GM12878 (cell line): ENCODE data around the gene DGCR8. TPM values are rescaled to one million over a fixed set of nuclear protein-coding genes. Genes with fewer than 3 reads are reported as not detected.

ENCODE experiments used
- ATAC-seq: fragments of 200-7000 bp; cut with Tn5 transposase; 3 replicates; pipeline ENCODE4 v1.9.1; 2020; ENCODE audit warnings: mild to moderate bottlenecking, moderate library complexity
- BruUV-seq: library from RNA; stranded (reverse); fragments of 400-500 nt; replicated peaks from 2 replicates; lab custom pipeline; 2021; lab: Mats Ljungman, UMichigan
- CTCF ChIA-PET: fragments of 300-600 bp; sonication (Branson Sonifier 250); formaldehyde crosslinking; extraction: SDS; loops from one replicate; lab custom pipeline; 2021; ENCODE audit warnings: inconsistent platforms; lab: Yijun Ruan, JAX
- POLR2A ChIA-PET: fragments of 350-600 bp; formaldehyde crosslinking; extraction: SDS; loops from one replicate; lab custom pipeline; 2021; ENCODE audit warnings: inconsistent platforms; lab: Charles Lee
- RAD21 ChIA-PET: fragments of 300-600 bp; sonication (Branson Sonifier 250); formaldehyde crosslinking; loops from one replicate; lab custom pipeline; 2023; ENCODE audit warnings: antibody characterized with exemption; ENCODE audit not compliant: unreplicated experiment; lab: Charles Lee
- SMC1A ChIA-PET: fragments of 300-600 bp; sonication (Branson Sonifier 250); formaldehyde crosslinking; loops from one replicate; lab custom pipeline; 2023; ENCODE audit not compliant: unreplicated experiment, uncharacterized antibody; lab: Charles Lee
- DNase-seq: peaks from one replicate; pipeline ENCODE4 v3.0.0-alpha.2; 2011; ENCODE audit warnings: low read depth, low spot score
- FAIRE-seq: peaks from 3 replicates; lab custom pipeline; 2011; peaks lifted over from hg19 to GRCh38; lab: Jason Lieb, UNC
- H2AFZ ChIP-seq: 2 replicates; pipeline ENCODE4 v1.6.0; 2011; ENCODE audit warnings: low read depth, low read length, control low read depth; ENCODE audit not compliant: control insufficient read depth
- H3K27ac ChIP-seq: 2 replicates; pipeline ENCODE4 v1.5.1; 2011; ENCODE audit warnings: control low read depth; ENCODE audit not compliant: control insufficient read depth, insufficient read depth
- H3K27me3 ChIP-seq, 2 experiments: replicated peaks in 1 of 2; 2 replicates each; pipeline versions ENCODE4 v1.6.0 to v1.6.1; 2011; ENCODE audit warnings: low read length in 1 of 2; ENCODE audit not compliant: control insufficient read depth in 2 of 2, insufficient read depth in 2 of 2
- H3K36me3 ChIP-seq, 2 experiments: 2 replicates each; pipeline ENCODE4 v1.5.1; 2011; ENCODE audit warnings: low read length in 1 of 2; ENCODE audit not compliant: control insufficient read depth in 2 of 2, insufficient read depth in 2 of 2
- H3K4me1 ChIP-seq: 2 replicates; pipeline ENCODE4 v1.6.1; 2011; ENCODE audit warnings: mild to moderate bottlenecking, low read length, moderate library complexity, mixed read lengths; ENCODE audit not compliant: control insufficient read depth, insufficient read depth
- H3K4me2 ChIP-seq: 2 replicates; pipeline ENCODE4 v1.6.0; 2011; ENCODE audit warnings: control low read depth; ENCODE audit not compliant: control insufficient read depth, insufficient read depth
- H3K4me3 ChIP-seq: fragments of 200-600 bp; sonication (generic); 2 replicates; pipeline ENCODE4 v1.5.1; 2016
- H3K79me2 ChIP-seq: 2 replicates; pipeline ENCODE4 v1.6.0; 2011; ENCODE audit warnings: low read length; ENCODE audit not compliant: control insufficient read depth, insufficient read depth
- H3K9ac ChIP-seq: 2 replicates; pipeline ENCODE4 v1.8.0; 2011; ENCODE audit warnings: low read length, control low read depth, mixed read lengths; ENCODE audit not compliant: control insufficient read depth, insufficient read depth
- H3K9me3 ChIP-seq: replicated peaks from 3 replicates; pipeline ENCODE4 v1.5.1; 2011; ENCODE audit warnings: mild to moderate bottlenecking, low read length; ENCODE audit not compliant: control insufficient read depth, insufficient read depth
- H4K20me1 ChIP-seq: 2 replicates; pipeline ENCODE4 v1.6.0; 2011; ENCODE audit not compliant: control insufficient read depth, insufficient read depth
- LARP7 ChIP-seq: fragments of 450-650 bp; IDR thresholded peaks from 2 replicates; pipeline ENCODE4 v1.6.1; 2017; ENCODE audit warnings: mild to moderate bottlenecking
- NFYB ChIP-seq: IDR thresholded peaks from 2 replicates; pipeline ENCODE4 v1.6.1; 2011; ENCODE audit warnings: low read depth, mild to moderate bottlenecking, low read length, improper control_type of control experiment, moderate library complexity; ENCODE audit not compliant: insufficient read depth
- RELA ChIP-seq: fragments of 450-650 bp; IDR thresholded peaks from 2 replicates; pipeline ENCODE4 v1.8.0; 2014; ENCODE audit warnings: borderline replicate concordance; ENCODE audit not compliant: partially characterized antibody
- RFX5 ChIP-seq: IDR thresholded peaks from 2 replicates; pipeline ENCODE4 v1.6.1; 2011; ENCODE audit warnings: low read depth, low read length, improper control_type of control experiment
- YBX1 ChIP-seq: fragments of 450-650 bp; IDR thresholded peaks from 2 replicates; pipeline ENCODE4 v1.6.1; 2016; ENCODE audit warnings: antibody characterized with exemption
- ZNF622 ChIP-seq: fragments of 450-650 bp; IDR thresholded peaks from 2 replicates; pipeline ENCODE4 v1.6.1; 2017; ENCODE audit warnings: mild to moderate bottlenecking, inconsistent platforms
- WGBS: methylation state at CpG from one replicate; pipeline ENCODE4 v1.1.6; 2016; ENCODE audit warnings: low lambda C conversion rate; ENCODE audit not compliant: insufficient replicate concordance, insufficient coverage; ENCODE audit errors: missing lambda C conversion rate; 5-methylcytosine and 5-hydroxymethylcytosine counted together
- in situ Hi-C: fragments of 300-500 bp; cut with MboI; formaldehyde crosslinking; loops from 9 replicates; pipeline ENCODE4 v1.14.3; 2018; ENCODE audit warnings: mixed read lengths
- intact Hi-C: fragments of 100-400 bp; cut with micrococcal nuclease; formaldehyde crosslinking; loops from one replicate; pipeline ENCODE4 v1.14.2; 2022; ENCODE audit not compliant: unreplicated experiment
- polyA plus RNA-seq, 11 experiments: library from polyadenylated mRNA; depleted of rRNA in 4 of 11; unstranded in 6 of 11; stranded (reverse) in 5 of 11; fragments of >200 nt; fragmentation: Nextera tagmentation in 4 of 11; fragmentation: Illumina TruSeq in 1 of 11; extraction: Ambion mirVana in 4 of 11; extraction: Trizol in 1 of 11; gene quantifications; 1 replicate in 1 of 11; 2 replicates in 10 of 11; pipeline versions ENCODE4 v1.2.1 to v1.2.3, GENCODE V29; 2011 to 2016; ENCODE audit warnings: inconsistent platforms in 2 of 11, missing spikeins in 2 of 11, low read depth in 1 of 11
- total RNA-seq, 4 experiments: library from RNA; depleted of rRNA in 3 of 4; stranded (reverse); fragments of >200 nt in 3 of 4; fragmentation: Illumina TruSeq in 1 of 4; extraction: Trizol in 1 of 4; gene quantifications; 2 replicates each; pipeline versions ENCODE4 v1.2.1 to v1.2.3, GENCODE V29; 2013 to 2021
- TF ChIP-seq, protein P1 (sequence below): fragments of 450-650 bp; IDR thresholded peaks from 2 replicates; pipeline ENCODE4 v1.6.1; 2016; ENCODE audit warnings: mild to moderate bottlenecking, moderate library complexity, borderline replicate concordance
- TF ChIP-seq, protein P2 (sequence below): IDR thresholded peaks from 2 replicates; pipeline ENCODE4 v1.6.1; 2012; ENCODE audit warnings: low read depth, low read length, improper control_type of control experiment

DGCR8 gene
- total and polyA plus RNA-seq, 10 of the 15 experiments (the other 5 are each of a cell fraction or from before 2014, with no cell fraction given) = 1.2 to 35.1 (median 17.2) TPM

DNA sequence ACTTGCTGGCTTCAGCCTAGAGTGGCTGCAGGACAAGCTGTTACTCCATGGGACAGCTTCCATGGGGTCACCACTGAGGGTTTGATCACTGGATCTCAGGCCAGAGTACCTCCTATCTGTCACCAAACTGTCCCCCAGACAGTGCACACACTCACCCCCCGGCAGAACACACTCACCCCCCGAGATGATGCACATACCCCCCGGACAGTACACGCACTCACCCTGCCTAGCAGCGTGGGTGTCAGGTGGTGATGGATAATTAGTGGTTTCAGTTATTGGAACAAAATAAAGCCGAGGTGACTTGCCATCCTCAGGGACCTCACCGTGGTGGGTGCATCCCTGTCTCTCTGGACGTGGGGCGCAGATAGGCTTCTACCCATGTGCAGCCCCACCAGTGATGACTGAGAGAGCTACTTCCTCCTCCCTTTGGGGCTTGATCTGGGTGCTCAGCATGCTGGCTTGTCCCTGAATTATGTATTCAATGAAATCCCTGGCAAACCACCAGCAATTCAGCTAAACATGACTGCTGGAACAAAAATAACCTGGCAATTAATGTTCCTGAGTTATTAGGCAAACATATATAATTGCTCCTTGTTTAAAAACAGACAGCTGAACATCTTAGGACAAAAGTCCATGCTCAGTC, 40.2 kb upstream of the DGCR8 start (continued):
- TF ChIP-seq, protein P1, sequence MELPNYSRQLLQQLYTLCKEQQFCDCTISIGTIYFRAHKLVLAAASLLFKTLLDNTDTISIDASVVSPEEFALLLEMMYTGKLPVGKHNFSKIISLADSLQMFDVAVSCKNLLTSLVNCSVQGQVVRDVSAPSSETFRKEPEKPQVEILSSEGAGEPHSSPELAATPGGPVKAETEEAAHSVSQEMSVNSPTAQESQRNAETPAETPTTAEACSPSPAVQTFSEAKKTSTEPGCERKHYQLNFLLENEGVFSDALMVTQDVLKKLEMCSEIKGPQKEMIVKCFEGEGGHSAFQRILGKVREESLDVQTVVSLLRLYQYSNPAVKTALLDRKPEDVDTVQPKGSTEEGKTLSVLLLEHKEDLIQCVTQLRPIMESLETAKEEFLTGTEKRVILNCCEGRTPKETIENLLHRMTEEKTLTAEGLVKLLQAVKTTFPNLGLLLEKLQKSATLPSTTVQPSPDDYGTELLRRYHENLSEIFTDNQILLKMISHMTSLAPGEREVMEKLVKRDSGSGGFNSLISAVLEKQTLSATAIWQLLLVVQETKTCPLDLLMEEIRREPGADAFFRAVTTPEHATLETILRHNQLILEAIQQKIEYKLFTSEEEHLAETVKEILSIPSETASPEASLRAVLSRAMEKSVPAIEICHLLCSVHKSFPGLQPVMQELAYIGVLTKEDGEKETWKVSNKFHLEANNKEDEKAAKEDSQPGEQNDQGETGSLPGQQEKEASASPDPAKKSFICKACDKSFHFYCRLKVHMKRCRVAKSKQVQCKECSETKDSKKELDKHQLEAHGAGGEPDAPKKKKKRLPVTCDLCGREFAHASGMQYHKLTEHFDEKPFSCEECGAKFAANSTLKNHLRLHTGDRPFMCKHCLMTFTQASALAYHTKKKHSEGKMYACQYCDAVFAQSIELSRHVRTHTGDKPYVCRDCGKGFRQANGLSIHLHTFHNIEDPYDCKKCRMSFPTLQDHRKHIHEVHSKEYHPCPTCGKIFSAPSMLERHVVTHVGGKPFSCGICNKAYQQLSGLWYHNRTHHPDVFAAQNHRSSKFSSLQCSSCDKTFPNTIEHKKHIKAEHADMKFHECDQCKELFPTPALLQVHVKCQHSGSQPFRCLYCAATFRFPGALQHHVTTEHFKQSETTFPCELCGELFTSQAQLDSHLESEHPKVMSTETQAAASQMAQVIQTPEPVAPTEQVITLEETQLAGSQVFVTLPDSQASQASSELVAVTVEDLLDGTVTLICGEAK = no peak

DNA sequence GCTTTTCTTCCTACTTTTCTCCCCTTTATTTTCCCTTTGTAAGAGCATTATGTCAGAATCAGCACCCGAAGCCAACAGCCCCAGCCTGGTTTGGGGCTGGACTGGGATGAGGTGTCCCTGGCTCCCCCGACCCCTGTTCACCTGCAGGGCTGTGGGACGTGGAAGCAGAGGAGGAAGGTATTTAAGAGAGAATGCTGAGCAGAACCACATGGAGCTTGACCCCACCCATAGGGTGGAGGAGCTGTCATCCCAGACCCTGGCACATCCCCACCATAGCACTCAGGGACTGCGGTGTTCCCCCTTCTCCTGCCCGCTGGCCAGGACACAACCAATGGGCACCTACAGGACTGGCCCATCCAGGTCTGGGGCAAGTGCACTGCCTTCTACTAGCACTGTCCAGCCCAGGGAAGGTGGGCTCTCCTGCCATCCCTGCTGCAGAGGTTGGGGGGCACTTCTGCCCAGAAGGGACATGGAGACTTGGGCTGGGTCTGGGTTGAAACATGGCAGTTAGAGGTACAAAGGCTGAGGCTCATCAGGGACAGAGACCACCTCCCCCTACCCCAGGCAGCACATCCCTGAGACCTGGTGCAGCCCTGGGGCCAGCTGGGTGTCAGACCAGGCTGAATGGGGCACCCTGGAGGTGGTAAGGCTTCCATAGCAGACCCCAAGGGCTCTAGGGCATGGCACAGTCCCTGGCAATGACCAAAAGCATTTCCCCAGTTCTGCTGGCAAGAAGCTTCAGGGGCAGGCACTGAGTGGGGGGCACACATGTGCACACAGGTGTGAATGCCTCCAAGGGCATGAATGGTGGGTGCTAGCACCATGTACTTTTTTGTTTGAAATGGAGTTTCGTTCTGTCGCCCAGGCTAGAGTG, 39.5 kb upstream of the DGCR8 start:
- H3K4me2 ChIP-seq = no peak overlapping the region
- no peaks in the 10 kb centered on the region for H3K27me3 ChIP-seq
- 96% methylated on average over 7 of the region's 7 CpGs for WGBS
- H4K20me1 ChIP-seq = no peaks in the 10 kb centered on the region
- FAIRE-seq (no peak), DNase-seq (no peak), ATAC-seq (no peak)
- no peak overlapping the region for H3K27ac ChIP-seq
- CTCF ChIA-PET = no interaction called here
- peaks cover 0 to 7% of the 10 kb centered on the region in 2 experiments; a peak in 3 of 4 replicates for H3K36me3 ChIP-seq
- SMC1A ChIA-PET = no interaction called here
- H3K9ac ChIP-seq = no peak overlapping the region
- TF ChIP-seq NFYB (no peak), RFX5 (no peak), ZNF622 (no peak), YBX1 (no peak), LARP7 (no peak), RELA (no peak)
- TF ChIP-seq, protein P2, sequence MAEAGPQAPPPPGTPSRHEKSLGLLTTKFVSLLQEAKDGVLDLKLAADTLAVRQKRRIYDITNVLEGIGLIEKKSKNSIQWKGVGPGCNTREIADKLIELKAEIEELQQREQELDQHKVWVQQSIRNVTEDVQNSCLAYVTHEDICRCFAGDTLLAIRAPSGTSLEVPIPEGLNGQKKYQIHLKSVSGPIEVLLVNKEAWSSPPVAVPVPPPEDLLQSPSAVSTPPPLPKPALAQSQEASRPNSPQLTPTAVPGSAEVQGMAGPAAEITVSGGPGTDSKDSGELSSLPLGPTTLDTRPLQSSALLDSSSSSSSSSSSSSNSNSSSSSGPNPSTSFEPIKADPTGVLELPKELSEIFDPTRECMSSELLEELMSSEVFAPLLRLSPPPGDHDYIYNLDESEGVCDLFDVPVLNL = no peak
- peaks cover 25% of the 10 kb centered on the region for H3K4me1 ChIP-seq
- H3K79me2 ChIP-seq = no peaks in the 10 kb centered on the region
- POLR2A ChIA-PET = no interaction called here
- no peak overlapping the region for H2AFZ ChIP-seq
- in situ Hi-C loops (no loop called here), intact Hi-C loops (no loop called here)
- H3K9me3 ChIP-seq = no peaks in the 10 kb centered on the region
- no peak overlapping the region for H3K4me3 ChIP-seq
- no TSS peak for BruUV-seq
- RAD21 ChIA-PET = no interaction called here
